HG03469 (cell line): ENCODE measurements around the gene SNORC.

Experiments
- ATAC-seq: cut with Tn5 transposase; IDR thresholded peaks from one replicate; pipeline ENCODE4 v1.9.1; 2021; ENCODE audit warnings: mild to moderate bottlenecking, moderate library complexity, moderate number of reproducible peaks; ENCODE audit not compliant: unreplicated experiment

SNORC gene

DNA sequence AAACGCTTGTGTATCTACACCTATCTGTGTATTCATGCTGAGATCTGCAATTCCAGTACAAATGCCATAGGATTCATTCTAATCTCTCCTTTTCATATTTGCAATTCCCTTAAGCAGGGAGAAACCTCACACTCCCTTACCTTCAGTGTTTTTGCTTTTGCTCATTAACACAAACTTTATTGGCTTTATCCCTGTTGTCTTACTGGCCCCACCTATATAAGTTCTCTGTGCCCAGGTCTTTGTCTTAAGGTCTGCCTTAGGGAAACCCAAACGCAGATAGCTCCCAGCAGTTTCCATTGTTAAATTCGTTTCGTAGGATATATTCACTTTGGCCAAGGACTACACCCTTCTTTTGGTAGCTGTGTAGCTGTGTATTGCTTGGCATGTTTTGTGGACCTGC lies 4.0 kb upstream of the SNORC start:
- no peak for ATAC-seq

DNA sequence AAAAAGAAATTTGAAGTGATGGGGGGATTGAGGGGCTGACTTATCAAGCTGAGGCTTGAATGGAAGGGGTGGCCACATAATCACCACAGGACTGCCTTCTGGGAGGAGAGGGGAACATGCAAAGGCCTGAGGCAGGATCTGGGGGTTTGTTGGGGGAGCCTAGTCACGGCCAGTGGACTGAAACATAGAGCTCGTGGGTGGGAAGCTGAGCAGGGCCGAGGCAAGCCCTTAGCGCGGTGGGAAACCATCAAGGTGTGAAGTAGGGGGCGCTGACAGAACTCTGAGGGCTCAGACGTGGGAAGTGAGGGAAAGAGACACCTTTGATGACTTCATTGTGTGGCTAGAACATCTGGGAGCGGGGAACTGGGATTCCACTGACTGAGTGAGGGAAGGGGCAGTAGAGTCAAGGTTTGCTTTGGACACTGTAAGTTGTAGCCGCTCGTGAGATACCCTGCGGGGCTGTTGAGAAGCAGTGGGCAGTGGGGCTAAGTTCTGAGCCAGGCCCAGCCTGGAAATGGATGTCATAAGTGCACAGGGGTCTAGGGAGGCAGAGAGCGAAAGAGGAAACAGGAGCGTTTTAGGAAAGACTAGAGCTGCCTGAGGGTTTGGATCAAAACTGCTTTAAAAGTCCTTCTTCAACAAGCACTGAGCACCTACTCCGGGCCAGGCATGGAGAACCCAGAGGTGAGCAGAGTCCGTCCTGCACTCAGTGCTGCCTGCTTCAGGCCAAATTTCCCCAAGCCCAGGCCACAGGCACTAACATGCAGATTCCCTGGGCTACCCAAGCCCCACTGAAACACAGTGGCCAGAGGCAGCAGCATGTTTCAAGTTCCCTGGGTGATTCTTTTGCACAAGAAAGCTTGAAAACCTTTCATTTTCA lies 686 bp upstream of the SNORC start:
- no peak for ATAC-seq

- ATAC-seq: no peak
Measured at GRCh38 chr2:232870766-232871371, 805 bp downstream of the SNORC start.

- ATAC-seq: no peak
Measured at GRCh38 chr2:232871418-232871834, 1.4 kb downstream of the SNORC start.

DNA sequence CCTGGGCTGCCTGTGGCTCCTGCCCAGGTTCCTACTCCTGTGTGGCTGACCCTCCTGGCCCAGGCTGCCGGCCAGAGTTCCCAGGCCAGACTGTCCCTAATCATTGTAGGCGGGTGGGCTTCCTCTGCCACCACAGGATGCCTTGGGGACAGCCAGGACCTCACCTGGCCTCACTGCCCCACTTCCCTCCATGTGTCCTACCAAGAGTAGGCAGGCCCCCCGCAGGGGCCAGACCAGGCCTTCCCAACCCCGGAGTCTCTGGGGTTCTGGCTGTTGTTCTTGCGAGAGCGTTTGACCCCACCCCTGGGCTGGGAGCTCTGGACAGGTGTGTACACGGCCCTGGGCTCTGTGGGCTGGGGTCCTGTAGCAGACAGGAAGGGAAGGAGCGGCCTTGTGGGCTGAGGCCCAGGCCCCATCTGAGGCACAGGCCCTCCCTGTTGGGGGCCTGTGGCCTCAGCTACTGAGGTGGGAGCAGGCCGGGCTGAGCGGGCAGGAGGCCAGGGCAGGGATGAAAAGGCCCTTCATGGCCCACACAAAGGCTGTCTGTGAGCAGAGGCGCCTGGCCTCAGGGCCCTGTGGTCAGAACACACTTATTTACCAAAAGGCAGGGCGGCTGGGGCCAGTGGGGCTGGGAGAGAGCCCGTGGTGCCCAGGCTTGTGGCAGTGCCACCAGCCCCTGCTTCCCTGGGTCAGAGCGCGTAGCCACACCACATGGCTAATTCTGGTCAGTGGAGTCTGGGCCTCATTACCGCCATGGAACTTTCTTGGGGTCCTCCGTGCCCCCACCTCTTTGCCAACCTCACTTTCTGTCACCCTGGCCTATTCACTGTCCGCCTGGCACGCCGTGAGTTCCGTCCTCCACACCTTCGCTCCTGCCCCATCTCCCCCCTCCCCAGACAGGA lies 2.0 kb downstream of the SNORC start:
- ATAC-seq: no peak

GRCh38 chr2:232872826-232873225 lies 2.8 kb downstream of the SNORC start:
- ATAC-seq: no peak

DNA sequence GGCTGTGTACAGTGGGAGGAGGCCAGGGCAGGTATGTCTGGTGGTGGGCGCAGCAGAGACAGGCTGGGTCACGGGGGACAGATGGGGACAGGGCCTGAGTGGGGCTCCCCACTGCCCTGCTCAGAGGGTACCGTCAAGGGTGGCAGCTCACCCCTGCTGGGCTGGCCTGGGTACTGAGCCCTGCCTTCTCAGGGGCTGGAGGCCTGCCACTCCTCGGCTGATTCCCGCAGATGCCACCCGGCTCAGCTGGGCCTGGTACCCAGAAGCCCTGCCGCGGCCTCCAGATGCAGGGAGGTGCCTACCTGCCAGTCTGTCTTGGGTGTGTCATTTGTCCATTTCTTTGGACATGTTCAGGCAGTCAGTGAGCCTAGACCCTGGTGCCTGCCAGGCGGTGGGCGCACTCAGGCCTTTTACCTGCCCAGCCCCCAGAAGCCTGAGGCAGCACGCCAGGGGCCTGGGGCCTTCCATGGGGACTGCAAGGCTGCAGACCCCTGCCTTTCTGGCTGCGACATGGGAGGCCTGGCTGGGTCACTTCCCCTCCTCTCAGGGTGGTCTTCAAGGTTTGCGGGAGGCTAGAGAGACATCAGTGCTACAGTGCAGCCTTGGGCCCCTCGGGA lies 3.3 kb downstream of the SNORC start:
- ATAC-seq: no peak

GRCh38 chr2:232873909-232874641 lies 4.0 kb downstream of the SNORC start:
- no peak for ATAC-seq

- ATAC-seq: no peak
Measured at GRCh38 chr2:232874677-232875223, 4.7 kb downstream of the SNORC start.

- no peak for ATAC-seq
Measured at GRCh38 chr2:232875256-232876121, 5.4 kb downstream of the SNORC start.

DNA sequence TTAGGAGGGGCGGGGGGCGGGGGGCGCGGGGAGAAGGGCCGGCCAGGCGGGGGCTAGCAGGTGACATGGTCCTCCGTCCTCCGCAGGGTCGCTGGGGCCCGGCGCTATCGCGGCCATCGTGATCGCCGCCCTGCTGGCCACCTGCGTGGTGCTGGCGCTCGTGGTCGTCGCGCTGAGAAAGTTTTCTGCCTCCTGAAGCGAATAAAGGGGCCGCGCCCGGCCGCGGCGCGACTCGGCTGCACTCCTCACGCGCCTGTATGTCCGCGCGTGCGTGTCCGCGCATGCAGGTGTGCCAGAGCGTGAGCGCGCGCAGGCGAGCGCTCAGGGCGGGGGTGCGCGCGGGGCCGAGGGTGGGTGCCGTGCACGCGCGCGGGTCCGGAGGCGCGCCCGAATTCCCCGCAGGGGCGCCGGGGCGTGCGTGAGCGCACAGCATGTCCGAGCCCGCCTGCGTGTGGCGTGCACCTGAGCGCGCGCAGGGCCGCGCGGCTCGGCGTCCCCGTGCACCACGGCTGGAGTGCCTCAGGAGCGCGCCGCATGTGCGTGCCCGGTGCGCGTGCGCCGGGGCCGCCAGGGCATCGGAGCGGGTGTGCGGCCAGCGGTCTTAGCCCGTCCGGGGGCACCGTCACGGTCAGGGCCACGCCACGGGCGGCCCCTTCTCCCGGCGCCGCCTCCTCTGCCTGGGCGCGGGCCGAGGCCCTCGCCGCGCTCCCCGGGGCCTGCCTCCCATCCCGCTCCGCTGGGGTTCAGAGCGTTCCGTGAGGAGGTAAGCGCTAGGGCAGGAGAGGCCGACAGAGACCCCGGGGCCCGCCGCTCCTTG lies 6.3 kb downstream of the SNORC start:
- no peak for ATAC-seq

- no peak for ATAC-seq
Measured at GRCh38 chr2:232876978-232877441, 6.9 kb downstream of the SNORC start.

DNA sequence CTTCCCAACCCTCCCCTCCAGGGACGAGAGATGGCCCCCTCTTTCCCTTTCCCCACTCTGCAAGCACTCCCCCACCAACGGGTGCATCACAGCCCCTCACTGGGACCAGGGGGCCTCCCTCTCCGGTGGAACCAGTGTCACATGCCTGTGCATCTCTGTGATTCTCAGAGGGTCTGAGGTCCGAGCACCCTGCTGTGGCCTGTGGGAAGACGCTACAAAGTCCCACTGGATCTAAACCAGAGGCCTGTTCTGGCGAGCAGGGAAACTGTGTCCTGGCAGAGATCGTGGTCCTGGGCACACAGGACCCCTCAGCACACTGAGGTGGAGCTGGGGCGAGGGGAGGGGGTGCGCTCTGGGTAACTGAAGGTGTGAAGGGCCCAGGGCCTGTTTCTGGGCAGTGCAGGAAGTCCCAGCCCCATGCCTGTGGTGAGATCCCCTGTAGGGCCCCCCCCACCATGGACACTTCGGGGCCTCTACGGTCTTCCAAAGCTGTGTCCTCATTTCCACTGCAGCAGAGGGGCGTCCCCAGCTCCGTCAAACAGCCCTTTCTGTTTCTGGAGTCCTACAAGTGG lies 8.0 kb downstream of the SNORC start:
- ATAC-seq: no peak

DNA sequence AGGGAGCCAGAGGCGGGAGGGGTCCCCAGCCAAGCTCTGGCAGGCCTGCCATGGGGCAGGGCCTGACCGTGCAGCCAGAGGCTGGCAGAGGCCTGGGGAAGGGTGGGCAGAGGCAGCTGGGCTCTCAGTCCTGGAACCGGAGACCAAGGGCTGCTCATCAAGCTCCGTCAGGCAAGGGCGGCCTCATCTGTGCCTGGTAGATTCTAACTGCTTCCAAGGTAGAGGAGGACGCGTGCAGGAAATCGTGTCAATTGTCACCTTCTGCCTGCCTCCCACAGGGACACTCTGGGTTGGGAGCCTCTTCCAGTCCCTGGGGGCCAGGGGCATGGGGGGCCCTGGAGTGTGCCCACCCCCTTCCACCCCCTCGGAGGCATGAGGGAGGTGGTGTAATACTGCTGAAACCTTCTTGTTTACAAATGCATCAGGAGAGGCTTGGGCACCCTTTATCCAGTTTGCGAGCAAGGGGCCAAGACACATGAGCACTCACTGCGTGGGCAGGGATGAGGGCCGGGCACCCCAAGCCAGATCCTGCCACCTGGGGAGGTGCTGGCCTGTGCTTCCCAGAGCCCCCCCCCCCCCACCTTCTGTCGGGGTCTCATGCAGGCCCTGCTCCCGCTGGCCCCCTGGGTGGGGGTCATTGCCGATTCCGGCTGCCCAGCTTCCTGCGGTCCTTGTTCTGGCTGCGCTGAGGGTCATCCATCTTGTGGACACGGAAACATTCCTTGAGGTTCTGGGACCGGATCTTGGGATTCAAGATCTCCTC lies 9.0 kb downstream of the SNORC start:
- no peak for ATAC-seq

DNA sequence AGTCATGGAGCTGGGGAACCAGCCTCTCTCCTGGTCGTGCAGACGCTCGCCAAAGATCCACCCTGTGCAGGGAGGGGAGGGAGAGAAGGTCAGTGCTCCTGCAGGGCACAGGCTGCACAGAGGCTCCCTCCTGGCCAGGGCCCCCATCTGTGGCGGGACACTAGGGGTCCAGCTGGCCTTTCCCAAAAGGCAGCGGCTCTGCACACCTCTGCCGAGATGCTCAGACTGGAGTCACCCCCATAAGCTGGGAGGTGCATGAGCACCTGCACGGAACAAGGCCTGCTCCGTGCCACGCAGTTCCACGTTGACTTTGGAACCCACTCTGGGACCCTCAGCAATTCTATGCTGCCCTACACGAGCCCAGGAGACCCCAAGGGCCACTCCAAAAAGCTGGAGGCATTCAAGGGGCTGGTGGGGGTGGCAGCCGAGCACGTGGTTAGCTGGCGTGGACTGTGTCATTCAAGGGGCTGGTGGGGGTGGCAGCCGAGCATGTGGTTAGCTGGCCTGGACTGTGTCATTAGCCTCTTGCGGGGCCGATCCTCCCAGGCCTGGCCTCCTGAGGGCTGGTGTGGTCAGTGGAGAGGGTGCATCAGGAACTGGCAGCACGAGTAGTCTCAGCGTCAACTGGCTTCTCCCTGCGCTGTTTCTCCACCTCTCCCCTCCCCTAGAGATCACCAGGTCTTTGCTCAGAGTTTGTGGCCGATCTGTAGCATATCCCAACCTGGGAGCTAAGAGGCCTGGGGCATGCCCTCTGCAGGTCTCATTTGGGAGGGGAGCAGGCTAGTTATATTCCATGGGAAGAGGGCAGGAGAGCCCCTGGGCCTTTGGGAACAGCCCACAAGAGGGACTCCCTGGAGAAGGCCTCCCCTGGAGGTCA lies 9.8 kb downstream of the SNORC start:
- ATAC-seq: no peak

- ATAC-seq: no peak
Measured at GRCh38 chr2:232880764-232881351, 10.8 kb downstream of the SNORC start.
